ENCODE data around the gene CAMSAP2. TPM values are rescaled to one million over a fixed set of nuclear protein-coding genes. Genes with fewer than 3 reads are reported as not detected.

CAMSAP2 gene
- total and polyA plus RNA-seq, 10 of the 15 experiments (the other 5 are each of a cell fraction or from before 2014, with no cell fraction given), result 3.9 to 19.8 (median 8.0) TPM

- Histone ChIP-seq H2AFZ (ENCODE audit: control insufficient read depth, low read depth, low read length) (no peak overlapping the region), H3K79me2 (ENCODE audit: control insufficient read depth, insufficient read depth, low read length) (peaks cover 58% of the 10 kb centered on the region), H3K27ac (ENCODE audit: control insufficient read depth, insufficient read depth) (no peak overlapping the region), H3K4me3 (peak overlapping the region; percentile 99), H3K4me1 (ENCODE audit: control insufficient read depth, insufficient read depth, low read length) (peaks cover 5% of the 10 kb centered on the region), H3K36me3 (ENCODE audit: control insufficient read depth in 2 of 2, insufficient read depth in 2 of 2, low read length in 1 of 2) (no peaks in the 10 kb centered on the region), H3K9me3 (replicated peaks; ENCODE audit: control insufficient read depth, insufficient read depth, low read length) (no peaks in the 10 kb centered on the region), H4K20me1 (ENCODE audit: control insufficient read depth, insufficient read depth) (no peaks in the 10 kb centered on the region), H3K27me3 (replicated peaks in 1 of 2; ENCODE audit: control insufficient read depth in 2 of 2, insufficient read depth in 2 of 2, low read length in 1 of 2) (no peaks in the 10 kb centered on the region), H3K9ac (ENCODE audit: control insufficient read depth, insufficient read depth, low read length) (peak overlapping the region; percentile 90), H3K4me2 (ENCODE audit: control insufficient read depth, insufficient read depth) (peak overlapping the region; percentile 92)
- ChIA-PET CTCF (interaction anchor here (1.0 to 1.5 kb wide), 2 partner anchors 62 to 182 kb away, joined by 4 to 5 read pairs; no protein-coding TSS in a partner anchor), POLR2A (interaction anchor here (0.6 to 1.4 kb wide), 4 partner anchors 40 to 412 kb away, joined by 3 to 6 read pairs (median 4); partner anchors contain the start of gene DDX59), RAD21 (ENCODE audit: unreplicated experiment) (interaction anchor here (1.0 to 1.8 kb wide), 3 partner anchors 71 to 118 kb away, joined by 3 to 6 read pairs (median 4); partner anchors contain the start of gene DDX59), SMC1A (ENCODE audit: uncharacterized antibody, unreplicated experiment) (interaction anchor here (0.6 to 1.4 kb wide), 7 partner anchors 17 to 891 kb away, joined by 3 to 5 read pairs (median 3); no protein-coding TSS in a partner anchor)
- FAIRE-seq (no peak), DNase-seq (ENCODE audit: low read depth, low spot score) (no peak), ATAC-seq (no peak)
- BruUV-seq (replicated peaks), result no TSS peak
- WGBS (ENCODE audit: insufficient coverage, insufficient replicate concordance, low lambda C conversion rate, missing lambda C conversion rate), result 22% methylated on average over 3 of the region's 3 CpGs
- in situ Hi-C loops (cut with MboI) (no loop called here), intact Hi-C loops (cut with micrococcal nuclease; ENCODE audit: unreplicated experiment) (loop anchor here (5.0 kb wide), 2 partner anchors 42 to 73 kb away; partner anchors contain the start of gene DDX59)
- TF ChIP-seq ATF3 (IDR thresholded peaks at IDR 0.05; ENCODE audit: borderline replicate concordance, extremely low read depth, low read depth, low read length), result no peak
- no peak for TF ChIP-seq ZBTB11 (CRISPR knock-in tag; IDR thresholded peaks at IDR 0.05)
- TF ChIP-seq SP1 (IDR thresholded peaks at IDR 0.05; ENCODE audit: low read depth, low read length), result no peak
- TF ChIP-seq BMI1 (IDR thresholded peaks at IDR 0.05; ENCODE audit: borderline replicate concordance), result no peak
Measured at GRCh38 chr1:200740571-200741208, 2.0 kb downstream of the CAMSAP2 start.

All from GM12878 (cell line).